HG02885 (cell line): ENCODE data around the gene GPC6.
"Not testable (repeated sequence)": the region's sequence is repeated elsewhere in the genome, so short reads cannot be mapped to it uniquely, and the experiment has no call there.

ENCODE experiments used
- ATAC-seq: cut with Tn5 transposase; IDR thresholded peaks from one replicate; pipeline ENCODE4 v1.9.1; 2021; ENCODE audit warnings: mild to moderate bottlenecking; ENCODE audit not compliant: unreplicated experiment, poor library complexity

Gene GPC6

GRCh38 chr13:93416736-93417355, 190.2 kb downstream of the GPC6 start:
- no peak for ATAC-seq

GRCh38 chr13:93418398-93418797, 191.8 kb downstream of the GPC6 start:
- no peak for ATAC-seq

- ATAC-seq, result no peak
These were observed 193.6 kb downstream of the GPC6 start for GRCh38 chr13:93420206-93420605.

- ATAC-seq, result no peak
These were observed 194.3 kb downstream of the GPC6 start for GRCh38 chr13:93420887-93421286.

GRCh38 chr13:93422980-93423543, 196.5 kb downstream of the GPC6 start:
- ATAC-seq, result no peak

- no peak for ATAC-seq
These were observed 198.8 kb downstream of the GPC6 start for GRCh38 chr13:93425411-93425810.

GRCh38 chr13:93430381-93430780, 203.8 kb downstream of the GPC6 start:
- no peak for ATAC-seq

GRCh38 chr13:93435651-93436050, 209.0 kb downstream of the GPC6 start:
- no peak for ATAC-seq

- no peak for ATAC-seq
These were observed 210.5 kb downstream of the GPC6 start for GRCh38 chr13:93437081-93437480.

- no peak for ATAC-seq
These were observed 219.6 kb downstream of the GPC6 start for GRCh38 chr13:93446238-93446637.

GRCh38 chr13:93450191-93450621, 223.6 kb downstream of the GPC6 start:
- no peak for ATAC-seq

- no peak for ATAC-seq
These were observed 224.2 kb downstream of the GPC6 start for GRCh38 chr13:93450761-93451160.

- not testable (repeated sequence) for ATAC-seq
These were observed 228.1 kb downstream of the GPC6 start for GRCh38 chr13:93454676-93455235.

GRCh38 chr13:93455861-93456260, 229.3 kb downstream of the GPC6 start:
- ATAC-seq, result no peak

- ATAC-seq, result no peak
These were observed 233.4 kb downstream of the GPC6 start for GRCh38 chr13:93460005-93460404.

- no peak for ATAC-seq
These were observed 235.5 kb downstream of the GPC6 start for GRCh38 chr13:93462151-93462550.

- no peak for ATAC-seq
These were observed 240.0 kb downstream of the GPC6 start for GRCh38 chr13:93466502-93467036.

GRCh38 chr13:93467175-93467574, 240.6 kb downstream of the GPC6 start:
- no peak for ATAC-seq

GRCh38 chr13:93468433-93468832, 241.8 kb downstream of the GPC6 start:
- no peak for ATAC-seq

GRCh38 chr13:93472296-93472695, 245.7 kb downstream of the GPC6 start:
- no peak for ATAC-seq

GRCh38 chr13:93472814-93473296, 246.2 kb downstream of the GPC6 start:
- ATAC-seq, result no peak
